ENCODE results near the gene UNCX.
"Not testable (repeated sequence)": the region's sequence is repeated elsewhere in the genome, so short reads cannot be mapped to it uniquely, and the experiment has no call there.

The UNCX gene

DNA sequence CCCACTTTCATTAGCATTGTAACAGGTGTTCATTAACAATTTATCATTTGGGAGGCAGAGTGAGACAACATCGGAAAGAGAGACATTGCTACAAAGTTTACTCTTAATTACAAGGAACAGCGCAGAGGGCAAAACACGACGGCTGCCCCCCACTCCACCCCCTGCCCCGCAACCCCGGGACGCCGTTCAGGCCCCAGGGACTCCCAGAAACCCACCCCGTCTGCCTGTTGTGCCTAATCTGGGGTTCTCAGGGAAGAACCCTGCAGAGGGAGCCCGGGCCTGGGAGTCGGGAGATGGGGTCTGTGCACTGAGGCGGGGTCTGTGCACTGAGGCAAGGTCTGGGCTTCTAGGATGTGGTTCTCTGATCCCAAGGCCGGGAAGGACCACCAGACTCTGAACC, 25.2 kb downstream of the UNCX start:
- no peak for DNase-seq (ENCODE audit: low read depth in 2 of 2)

DNA sequence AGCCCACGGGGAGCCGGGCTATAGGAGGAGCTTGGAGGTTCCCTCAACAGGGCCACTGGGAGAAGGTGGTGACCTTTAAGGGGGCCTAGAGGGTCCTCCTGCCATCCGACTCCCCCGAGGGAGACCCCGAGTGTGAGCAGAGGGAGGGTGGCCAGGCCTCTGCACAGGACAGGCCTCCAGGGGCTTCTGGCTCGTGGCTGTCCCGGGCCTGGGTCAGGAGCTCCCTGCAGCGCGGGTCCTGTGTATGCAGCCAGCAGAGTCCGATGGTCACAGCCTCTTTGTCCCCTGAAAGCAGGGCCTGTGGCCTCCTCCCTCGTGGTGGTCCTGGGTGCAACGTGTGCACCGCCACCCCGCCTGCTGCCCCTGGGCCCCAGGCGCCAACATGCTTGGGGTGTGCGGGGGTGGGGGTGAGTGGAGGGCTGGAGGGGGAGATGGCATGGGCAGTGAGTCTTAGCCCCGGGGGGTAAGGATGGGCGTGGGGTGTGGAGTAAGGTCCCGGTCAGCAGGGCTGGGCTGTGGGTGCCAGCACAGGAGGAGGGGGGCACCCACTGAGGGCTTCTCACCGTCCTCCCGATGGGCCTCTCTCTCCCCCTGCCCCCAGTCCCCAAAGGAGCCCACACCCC, 27.1 kb downstream of the UNCX start:
- no peak for DNase-seq (ENCODE audit: low read depth in 2 of 2)

DNA sequence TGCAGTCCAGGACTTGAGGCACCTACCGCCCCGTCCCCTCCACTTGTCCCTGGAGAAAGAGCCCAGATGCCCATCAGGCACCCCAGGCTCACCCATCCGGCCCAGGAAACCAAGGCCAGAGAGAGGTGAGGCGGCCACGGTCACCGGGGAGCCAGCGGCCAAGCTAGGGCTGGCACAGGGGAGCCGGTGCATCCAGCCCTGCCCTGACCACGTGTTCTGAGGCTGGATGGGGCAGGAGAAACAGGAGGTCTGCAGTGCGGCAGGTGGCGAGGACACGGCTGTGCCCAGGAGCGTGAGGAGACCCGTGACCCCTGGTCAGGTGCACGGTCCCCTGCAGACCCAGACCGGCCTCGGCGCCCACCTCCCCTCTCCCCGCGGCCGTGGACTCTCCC, 27.6 kb downstream of the UNCX start:
- DNase-seq (ENCODE audit: low read depth in 2 of 2) = no peak

DNA sequence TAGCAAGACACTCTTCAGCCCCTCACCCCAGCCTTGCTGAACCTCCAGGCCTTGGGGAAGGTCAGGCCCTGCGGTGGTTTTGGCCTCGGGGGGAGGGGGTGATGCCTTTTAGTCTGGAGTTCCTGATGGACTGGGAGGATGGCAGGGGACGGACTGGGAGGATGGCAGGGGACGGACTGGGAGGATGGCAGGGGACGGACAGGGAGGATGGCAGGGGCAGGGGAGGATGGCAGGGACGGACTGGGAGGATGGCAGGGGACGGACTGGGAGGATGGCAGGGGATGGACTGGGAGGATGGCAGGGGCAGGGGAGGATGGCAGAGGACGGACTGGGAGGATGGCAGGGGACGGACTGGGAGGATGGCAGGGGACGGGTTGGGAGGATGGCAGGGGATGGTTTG, 28.4 kb downstream of the UNCX start:
- not testable (repeated sequence) for DNase-seq (ENCODE audit: low read depth in 2 of 2)

DNA sequence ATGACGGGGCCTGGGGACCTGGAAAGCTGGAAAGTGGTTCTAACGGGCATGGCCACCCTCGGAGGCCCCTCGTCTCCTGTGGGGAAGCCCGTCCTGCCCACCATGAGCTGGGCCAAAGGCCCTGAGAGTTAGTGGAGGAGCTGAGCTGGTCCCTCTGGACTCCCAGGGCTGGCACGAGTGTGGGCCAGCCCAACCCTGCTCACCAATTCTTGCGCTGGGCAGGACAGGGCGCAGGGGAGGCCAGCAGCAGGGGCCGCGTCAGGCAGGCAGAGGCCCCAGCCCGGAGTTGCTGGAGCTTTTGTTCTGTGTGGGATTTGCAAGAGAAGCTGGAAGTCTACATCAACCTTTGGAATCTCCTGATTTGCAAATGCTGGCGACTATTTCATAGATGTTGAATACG, 29.8 kb downstream of the UNCX start:
- no peak for DNase-seq (ENCODE audit: low read depth in 2 of 2)

DNA sequence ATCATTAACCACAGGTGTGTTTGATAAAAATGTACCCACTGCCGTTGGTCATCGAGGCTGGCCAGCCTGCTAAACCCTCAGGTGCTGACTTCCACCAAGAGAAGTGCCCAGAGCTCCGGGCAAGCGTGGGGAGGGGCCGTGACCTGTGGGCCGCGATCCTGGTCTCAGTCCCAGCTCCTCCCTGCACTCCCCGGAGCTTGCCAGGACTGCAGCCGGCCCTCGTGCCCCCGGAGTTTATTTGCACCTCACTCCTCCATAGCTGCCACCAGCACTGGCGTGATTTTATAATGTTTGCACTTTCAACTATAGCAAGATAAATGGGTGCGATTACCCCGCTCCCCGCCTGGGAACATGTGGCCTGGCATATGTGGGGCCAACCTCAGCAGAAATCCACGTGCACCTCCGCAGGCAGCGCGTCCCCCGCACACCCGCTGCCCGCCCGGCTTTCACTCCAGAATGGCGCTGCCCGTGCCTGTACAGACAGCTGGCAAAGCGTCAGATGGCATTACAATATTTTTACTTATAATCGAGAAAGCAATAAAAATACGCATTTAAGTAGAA, 30.8 kb downstream of the UNCX start:
- DNase-seq (ENCODE audit: low read depth in 2 of 2) = no peak

DNA sequence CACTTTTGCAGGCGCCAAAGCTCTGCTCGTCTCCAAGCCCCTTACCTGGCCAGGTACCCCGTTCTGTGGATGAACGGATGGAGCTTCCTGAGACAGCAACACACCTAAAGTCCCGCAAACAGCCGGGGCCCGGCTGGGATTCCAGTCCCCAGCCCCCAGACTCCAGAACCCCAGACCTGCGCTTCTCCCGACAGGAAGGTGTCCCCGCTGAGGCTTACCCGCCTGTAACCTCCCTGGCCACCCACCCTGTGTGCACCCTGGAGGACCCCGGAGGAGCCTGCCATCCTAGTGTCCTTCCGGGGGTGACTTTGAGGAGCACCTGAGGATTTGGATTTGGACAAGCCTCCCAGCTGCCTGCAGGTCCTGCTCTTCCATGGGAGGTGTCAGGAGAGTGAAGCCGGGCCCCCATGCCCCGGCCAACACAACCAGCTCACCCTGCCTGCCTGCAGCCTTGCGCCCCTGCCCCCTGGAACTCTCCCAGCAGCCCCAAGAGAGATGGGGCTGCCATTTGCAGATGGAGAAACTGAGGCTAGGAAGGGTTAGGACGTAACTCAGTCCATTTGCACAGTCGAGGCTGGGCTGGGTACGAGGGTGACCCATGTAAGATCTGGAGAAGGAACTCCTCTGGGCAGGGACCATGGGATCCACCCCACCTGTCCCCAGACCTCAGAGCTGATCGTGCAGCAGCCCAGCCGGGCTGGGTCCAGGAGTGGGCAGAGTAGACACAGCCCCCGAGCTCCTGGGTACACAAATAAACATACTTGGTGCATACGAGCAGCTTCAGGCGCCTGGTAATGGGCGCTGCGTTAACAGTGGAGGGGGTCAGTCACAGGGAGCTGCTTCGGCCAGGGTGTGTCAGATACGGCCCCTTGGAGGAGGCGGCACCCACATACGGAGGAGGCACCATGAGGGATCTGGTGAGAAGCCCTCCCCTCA, 31.9 kb downstream of the UNCX start:
- no peak for DNase-seq (ENCODE audit: low read depth in 2 of 2)

DNA sequence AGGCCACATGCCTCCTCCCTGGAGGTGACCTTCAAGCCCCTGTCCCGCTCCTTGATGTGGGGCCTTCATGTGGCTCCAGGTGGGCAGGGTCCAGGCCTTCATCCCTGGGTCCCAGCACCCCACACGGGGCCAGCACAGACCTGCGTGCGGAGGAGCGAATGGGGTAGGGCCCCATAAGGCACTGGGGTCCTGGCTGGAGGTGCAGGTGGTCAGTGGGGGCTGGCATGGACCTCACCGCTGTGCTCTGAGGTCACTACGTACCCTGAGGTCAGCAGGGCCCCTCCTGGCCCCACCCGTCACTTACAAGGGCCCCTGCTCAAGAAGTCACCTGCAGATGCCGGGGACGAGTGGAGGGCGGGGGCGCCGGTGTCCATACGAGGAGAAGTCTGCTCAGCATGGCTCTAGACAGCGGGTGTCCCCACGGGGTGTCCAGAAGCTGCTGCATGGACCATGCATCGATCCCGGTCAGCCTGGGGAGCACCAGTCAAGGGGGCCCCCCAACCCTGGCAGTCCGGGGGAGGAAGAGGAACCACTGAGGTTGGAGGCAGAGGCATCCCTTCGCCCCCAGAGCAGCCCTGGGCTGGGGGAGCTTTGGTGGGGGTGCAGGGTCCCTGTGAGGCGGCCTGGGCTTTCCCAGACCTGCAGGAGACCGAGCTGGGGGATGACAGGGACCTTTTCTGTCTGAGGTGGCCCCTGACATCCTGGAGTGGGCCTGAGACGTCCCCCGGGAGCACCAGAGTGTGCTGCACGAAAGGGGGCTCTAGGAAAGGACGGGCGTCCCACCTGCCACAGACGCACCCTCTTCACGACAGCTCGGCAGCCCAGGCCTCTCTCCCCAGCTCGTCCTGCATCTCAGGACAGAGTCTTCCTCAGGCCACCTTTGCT, 34.6 kb downstream of the UNCX start:
- DNase-seq (ENCODE audit: low read depth in 2 of 2) = no peak

DNA sequence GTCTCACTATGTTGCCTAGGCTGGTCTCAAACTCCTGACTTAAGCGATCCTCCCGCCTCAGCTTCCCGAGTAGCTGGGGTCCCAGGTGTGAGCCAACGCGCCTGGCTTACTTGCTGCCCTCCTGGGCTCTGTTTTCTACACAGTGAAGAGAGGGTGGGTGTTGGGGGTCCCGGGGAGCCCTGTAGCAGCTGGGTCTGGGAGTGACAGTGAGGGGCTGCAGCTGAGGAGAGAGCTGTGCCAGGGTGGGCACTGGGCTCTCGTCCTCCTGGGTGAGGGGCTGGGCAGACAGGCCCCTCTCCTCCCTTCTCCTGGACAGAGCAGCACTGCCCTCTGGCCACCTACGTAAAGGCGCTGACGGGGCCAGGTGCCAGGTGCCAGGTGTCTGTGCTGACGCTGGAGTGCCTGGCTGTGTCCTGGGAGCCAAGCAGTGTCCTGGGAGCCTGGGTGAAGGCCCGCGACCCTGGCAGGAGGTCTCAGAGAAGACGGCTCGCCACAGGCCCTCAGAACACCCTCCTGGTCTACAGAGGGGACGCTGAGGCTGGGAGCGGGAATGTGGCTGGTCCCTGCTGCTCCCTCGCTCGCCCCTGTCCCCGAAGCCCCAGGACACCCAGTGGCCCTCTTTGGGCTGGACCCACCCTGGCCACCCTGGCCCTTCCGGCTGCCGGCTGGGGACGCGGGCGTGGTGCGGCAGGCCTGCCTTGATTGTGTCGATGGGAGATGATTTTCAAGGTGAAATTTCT, 35.6 kb downstream of the UNCX start:
- DNase-seq (ENCODE audit: low read depth in 2 of 2) = no peak

DNA sequence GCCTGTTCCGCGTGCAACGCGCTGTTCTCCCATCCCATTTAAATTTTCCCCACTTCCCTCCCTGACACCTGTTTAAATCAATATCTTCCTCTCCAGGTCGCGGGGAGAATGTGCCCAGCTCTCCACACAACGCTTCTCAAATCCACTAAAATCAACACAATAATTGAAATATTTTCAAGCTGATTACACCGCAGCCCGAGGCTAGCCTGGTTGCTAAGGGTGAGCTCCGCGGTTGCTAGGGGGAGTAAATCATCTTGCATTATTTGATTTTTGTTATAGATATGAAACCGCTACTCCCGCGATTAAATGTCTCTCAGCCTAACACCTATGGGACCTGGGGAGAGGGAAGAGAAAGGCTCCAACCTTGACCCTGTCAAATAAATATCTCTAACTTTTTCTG, 36.2 kb downstream of the UNCX start:
- no peak for DNase-seq (ENCODE audit: low read depth in 2 of 2)

DNA sequence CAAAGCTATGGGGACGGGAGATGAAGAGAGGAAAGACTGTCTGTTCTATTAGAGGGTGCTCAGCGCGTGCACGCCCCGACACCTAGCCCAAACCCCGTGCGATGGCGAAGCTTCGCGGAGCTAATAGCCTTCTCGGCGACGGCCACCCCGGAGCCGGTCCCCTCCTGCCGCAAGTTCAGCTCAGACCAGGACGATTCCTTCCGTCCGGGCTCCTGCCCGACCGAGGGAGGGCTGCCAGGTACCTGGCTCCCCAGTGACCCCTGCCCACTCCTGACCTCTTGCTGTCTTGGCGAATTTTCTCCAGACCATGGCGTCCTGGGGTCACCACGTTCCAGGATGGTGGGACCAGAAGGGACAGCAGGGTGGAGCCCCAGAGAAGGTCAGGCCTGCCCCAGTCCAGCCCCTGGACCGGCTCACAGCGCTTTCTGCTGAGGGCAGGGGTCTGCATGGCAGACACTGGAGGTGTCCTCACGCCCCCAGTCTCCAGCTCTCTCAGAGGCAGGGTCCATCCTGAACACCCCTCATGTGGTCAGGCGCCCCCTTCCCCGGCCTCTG, 36.7 kb downstream of the UNCX start:
- no peak for DNase-seq (ENCODE audit: low read depth in 2 of 2)

DNA sequence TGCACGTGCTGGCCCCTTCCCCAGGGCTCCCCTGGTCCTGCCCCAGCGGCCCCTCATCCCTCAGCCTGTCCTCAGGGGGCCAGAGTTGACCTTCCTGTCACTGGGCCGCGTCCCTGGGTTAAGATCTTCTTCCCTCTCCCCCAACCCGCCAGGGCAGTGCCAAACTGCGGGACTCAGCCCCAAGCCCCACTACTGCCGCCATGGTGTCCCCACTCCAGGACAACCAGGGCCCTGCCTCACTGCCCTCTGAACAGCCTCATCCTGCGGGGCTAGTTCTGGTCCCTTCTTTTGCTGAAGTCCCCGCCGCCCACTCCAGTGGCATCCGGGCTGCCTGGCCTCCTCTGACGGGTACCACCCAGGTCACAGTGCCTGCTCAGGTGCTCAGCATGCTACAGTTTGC, 37.5 kb downstream of the UNCX start:
- DNase-seq (ENCODE audit: low read depth in 2 of 2) = no peak

DNA sequence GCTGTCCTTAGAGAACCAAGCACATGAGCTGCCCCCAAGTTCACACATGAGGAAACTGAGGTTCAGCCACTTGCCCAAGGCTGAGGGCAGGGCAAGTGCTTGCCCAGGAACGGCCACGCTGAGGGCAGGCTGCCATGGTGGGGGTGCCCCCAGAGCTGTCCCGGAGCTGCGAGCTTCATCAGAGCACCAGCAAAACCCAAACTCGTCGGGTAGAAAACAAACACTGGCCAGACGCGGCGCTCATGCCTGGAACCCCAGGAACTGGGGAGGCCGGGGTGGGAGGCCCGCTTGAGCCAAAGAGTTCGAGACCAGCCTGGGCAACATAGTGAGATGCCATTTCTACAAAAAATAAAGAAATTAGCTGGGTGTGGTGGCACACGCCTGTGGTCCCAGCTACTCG, 38.4 kb downstream of the UNCX start:
- no peak for DNase-seq (ENCODE audit: low read depth in 2 of 2)

DNA sequence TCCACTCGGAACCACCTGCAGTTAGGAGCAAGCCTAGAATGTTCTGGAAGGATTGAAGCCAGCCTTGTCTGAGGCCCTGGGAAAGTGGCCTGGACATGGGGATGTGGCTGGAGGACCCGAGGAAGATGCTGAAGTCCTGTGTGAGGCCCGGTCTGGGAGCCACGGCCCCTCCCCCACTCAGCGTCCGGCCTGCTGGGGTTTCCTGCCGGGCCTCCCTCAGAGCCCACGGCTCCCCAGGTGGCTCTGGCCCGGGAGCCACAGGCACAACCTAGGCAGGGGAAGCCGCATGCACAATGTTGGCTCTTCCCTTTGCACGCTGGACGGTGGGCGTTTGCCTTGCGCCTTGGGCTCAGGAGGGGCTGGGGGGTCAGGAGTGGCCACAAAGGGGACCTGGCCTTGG, 39.0 kb downstream of the UNCX start:
- no peak for DNase-seq (ENCODE audit: low read depth in 2 of 2)

DNA sequence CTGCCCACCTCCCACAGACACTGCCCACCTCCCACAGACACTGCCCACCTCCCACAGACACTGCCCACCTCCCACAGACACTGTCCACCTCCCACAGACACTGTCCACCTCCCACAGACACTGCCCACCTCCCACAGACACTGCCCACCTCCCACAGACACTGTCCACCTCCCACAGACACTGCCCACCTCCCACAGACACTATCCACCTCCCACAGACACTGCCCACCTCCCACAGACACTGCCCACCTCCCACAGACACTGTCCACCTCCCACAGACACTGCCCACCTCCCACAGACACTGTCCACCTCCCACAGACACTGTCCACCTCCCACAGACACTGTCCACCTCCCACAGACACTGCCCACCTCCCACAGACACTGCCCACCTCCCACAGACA, 39.5 kb downstream of the UNCX start:
- not testable (repeated sequence) for DNase-seq (ENCODE audit: low read depth in 2 of 2)

DNA sequence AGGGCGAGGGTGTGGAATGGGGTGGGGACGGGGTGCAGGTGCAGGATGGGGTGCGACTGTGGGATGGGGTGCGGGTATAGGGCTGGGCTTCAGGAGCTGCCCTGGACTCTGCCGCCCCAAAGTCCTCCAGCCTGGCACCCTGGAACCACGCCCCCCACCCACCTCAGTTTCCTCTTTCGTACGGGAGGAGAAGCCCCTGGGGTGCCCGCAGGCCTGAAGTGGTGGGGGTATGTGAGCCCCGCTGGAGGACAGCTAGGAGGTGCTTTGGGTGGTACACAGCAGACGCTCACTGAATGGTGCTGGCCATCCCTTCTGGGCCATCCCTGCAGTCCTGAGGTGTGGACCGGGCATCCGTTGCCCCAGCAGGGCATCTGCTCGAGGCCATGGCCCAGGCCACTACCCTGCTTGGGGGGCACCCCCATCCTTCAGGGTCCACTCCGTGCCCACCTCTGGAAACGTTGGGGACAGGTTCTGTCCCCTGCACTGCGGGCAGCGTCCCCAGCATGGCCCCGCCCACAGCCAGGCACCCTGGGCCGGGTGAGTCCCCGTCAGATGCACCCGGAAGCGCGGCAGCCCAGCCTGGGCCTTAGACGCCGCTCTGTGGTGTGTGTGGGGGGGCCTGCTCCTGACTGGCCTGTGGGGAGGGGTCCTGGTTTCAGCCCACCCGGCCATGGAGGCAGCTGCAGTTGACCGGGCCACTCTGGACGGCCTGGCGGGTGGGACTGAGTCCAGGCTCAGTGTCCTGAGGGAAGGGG, 41.6 kb downstream of the UNCX start:
- DNase-seq (ENCODE audit: low read depth in 2 of 2) = no peak

DNA sequence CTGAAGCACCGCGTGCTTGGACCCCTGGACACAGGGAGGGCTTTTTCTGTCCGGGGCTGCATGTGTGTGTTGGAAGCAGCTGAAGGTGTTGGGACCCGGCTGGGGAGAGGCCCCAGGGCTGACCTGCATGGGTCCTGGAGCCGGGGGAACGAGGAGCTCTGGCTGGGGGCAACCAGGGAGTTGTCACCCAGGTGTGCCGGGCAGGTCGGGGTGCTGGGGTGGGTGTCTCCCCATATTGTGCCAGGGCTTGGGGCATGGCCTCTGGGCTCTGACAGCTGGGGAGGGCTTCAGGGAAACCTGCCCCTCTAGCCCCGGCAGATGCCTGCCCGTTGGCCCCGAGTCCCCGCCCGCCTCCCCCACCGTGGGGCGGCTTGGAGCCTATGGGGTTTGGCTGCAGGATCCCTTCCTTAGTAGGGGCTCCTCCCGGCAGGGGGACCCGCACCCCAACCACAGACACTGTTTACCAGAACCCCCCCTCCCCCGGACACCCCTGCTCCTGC, 42.3 kb downstream of the UNCX start:
- no peak for DNase-seq (ENCODE audit: low read depth in 2 of 2)

DNA sequence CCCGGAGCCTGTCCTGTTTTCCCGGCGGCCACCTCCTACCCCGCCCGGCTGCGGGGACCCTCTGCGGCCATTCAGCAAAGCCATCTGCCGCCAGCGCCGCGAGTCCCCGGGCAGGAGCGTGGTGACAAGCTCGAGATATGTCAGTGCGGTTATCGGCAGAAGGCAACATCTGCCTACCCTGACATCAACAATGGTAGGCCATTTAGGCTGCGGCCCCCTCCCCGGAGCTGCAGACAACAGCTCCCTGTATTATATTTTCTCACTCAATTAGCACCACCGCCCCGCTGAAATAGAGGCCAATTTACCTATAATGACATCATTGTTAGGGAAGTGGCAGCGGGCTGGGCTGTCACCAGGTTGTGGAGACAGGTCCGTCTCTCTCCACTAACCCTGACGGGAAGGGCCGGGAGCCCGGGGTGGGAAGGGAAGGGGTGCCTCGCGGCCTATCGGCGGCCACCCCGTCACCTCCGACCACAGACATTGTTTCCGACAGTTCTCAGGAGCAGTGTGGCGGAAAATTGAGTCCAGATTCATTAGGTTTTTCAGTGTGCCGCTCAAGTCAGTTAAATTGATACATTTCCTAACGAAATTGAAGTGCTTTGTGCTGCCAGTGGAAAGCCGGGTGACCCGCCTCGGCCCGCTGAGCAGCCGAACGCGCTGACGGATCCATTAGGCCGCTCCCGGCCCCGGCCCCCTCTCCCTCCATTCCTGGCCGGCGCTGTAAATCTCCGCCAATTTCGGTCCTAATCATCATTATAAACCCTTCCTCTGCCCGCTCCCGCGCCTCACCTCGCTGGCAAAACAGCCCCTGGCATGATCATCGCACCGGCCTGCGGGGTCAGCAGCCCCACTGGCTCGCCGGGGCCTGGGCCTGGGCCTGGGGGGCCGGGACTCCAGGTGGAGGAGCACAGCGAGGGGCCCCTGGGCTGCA, 43.0 kb downstream of the UNCX start:
- no peak for DNase-seq (ENCODE audit: low read depth in 2 of 2)

DNA sequence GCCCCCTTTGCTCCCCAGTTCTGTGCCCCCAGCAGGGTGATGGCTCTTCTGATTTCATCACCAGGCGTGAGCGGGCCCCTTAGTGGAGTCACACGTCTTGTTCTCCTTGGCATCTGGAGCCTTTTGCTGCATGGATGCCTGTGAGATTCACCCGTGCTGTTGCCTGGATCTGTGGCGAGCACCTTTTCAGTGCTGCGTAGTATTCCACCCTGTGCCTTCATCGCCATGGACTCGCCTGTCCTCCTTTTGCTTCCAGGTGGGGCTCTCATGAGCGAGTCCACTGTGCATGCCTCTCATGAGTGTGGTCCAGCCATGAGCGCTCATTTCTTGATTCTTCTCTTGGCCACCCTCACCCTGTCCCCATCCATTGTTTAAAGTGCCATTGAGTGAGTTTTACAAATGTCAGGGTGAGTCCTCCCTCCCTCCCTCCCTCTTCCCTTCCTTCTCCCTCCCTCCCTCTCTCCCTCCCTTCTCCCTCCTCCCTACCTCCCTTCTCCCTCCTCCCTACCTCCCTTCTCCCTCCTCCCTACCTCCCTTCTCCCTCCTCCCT, 44.0 kb downstream of the UNCX start:
- no peak for DNase-seq (ENCODE audit: low read depth in 2 of 2)
